Aorta (tissue), 5 donors: Measurements from ENCODE around the gene DNAJC16. TPM values are rescaled to one million over a fixed set of nuclear protein-coding genes. Genes with fewer than 3 reads are reported as not detected.

ENCODE experiments used
- ATAC-seq: fragments of 200-7000 bp; cut with Tn5 transposase; one replicate; pipeline ENCODE4 v1.9.1; 2022; ENCODE audit warnings: moderate library complexity; ENCODE audit not compliant: low FRiP score
- DNase-seq, 2 donors: peaks; one replicate each; pipeline ENCODE4 v3.0.0-alpha.2; 2020
- H3K27ac ChIP-seq, 2 donors: one replicate each; pipeline ENCODE4 v1.5.1; 2013; ENCODE audit warnings: low read length in 2 of 2, mild to moderate bottlenecking in 2 of 2, moderate library complexity in 2 of 2, control low read depth in 1 of 2, inconsistent platforms in 1 of 2, low read depth in 1 of 2
- H3K27me3 ChIP-seq, 2 donors: one replicate each; pipeline ENCODE4 v1.6.1; 2013; ENCODE audit warnings: control low read depth in 1 of 2, low read length in 1 of 2, mild to moderate bottlenecking in 1 of 2, moderate library complexity in 1 of 2; ENCODE audit not compliant: insufficient read depth in 2 of 2, control insufficient read depth in 1 of 2
- H3K36me3 ChIP-seq, 2 donors: one replicate each; pipeline ENCODE4 v1.6.1; 2013; ENCODE audit warnings: control low read depth in 1 of 2, low read length in 1 of 2, mild to moderate bottlenecking in 1 of 2; ENCODE audit not compliant: insufficient read depth in 2 of 2, control insufficient read depth in 1 of 2
- H3K4me1 ChIP-seq, 2 donors: one replicate each; pipeline ENCODE4 v1.6.1; 2013; ENCODE audit warnings: low read length in 2 of 2, control low read depth in 1 of 2, mild to moderate bottlenecking in 1 of 2, moderate library complexity in 1 of 2; ENCODE audit not compliant: insufficient read depth in 2 of 2, control insufficient read depth in 1 of 2
- H3K4me3 ChIP-seq, 2 donors: one replicate each; pipeline ENCODE4 v1.5.1; 2013; ENCODE audit warnings: low read length in 2 of 2, control low read depth in 1 of 2, mild to moderate bottlenecking in 1 of 2
- H3K9me3 ChIP-seq: one replicate; pipeline ENCODE4 v1.6.1; 2013; ENCODE audit warnings: mild to moderate bottlenecking, low read length; ENCODE audit not compliant: control insufficient read depth
- WGBS, 2 donors: extraction: QIAGEN DNeasy Blood & Tissue Kit; methylation state at CpG; one replicate each; pipeline ENCODE4 v1.1.7; 2013; 5-methylcytosine and 5-hydroxymethylcytosine counted together
- intact Hi-C, 2 donors: fragments of 100-400 bp; cut with DNase I; formaldehyde crosslinking; loops; one replicate each; pipeline versions ENCODE4 v1.14.2 to v1.15.0; 2022
- polyA plus RNA-seq, 2 donors: library from polyadenylated mRNA; stranded (reverse); fragments of 200-250 nt; gene quantifications; one replicate each; pipeline ENCODE4 v1.2.3, GENCODE V29; 2013
- total RNA-seq, 2 donors: library from RNA; stranded (reverse); fragmentation: NEBNext Ultra II Directional; extraction: Animal tissue kit (Norgen Biotek cat#: 25700); gene quantifications; one replicate each; pipeline ENCODE4 v1.2.1, GENCODE V29; 2021
- donor health status: healthy with polysubstance abuse.
- donor health status: Bipolar disorder and iron deficiency.
- donor health status: DM: no; HTN: no; CAD: no.
- donor health status: DM: no; HTN: no; CAD: no.
- donor health status: DM: yes; HTN: yes; CAD: no.

DNAJC16 gene
- total and polyA plus RNA-seq, 4 donors = 3.9 to 19.9 (median 14.6) TPM

DNA sequence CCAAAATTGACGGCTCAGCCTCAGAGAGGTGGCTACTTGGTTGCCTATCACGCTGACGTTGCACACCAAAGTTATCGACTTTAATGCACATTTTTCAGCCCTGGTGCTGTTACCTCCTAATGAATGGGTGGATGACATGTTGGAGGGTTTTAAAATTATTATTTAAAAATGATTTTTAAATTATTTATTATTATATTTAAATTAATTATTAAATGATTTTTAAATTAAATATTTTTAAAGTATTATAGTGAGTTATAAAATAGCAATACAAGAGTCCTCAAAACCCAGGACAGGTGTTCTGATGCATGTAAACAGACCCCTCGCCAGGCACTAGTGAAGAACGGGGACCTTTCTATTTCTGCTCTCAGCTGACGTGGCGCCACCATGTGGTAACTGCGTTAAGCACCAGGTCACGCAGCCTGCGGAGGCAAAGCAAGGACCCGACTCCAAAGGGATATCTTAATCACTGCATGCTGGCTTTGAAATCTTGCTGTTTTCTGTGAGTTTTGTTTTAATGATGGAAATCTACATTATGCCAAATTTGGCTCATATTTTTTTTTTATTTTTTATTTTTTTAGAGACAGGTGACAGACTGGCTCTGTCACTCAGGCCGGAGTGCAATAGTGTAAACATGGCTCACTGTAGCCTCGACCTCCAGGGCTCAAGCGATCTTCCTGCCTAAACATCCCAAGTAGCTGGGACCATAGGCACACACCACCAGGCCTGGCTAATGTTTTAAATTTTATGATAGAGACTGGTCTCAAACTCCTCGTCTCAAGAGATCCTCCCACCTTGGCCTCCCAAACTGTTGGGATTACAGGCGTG is 25.2 kb upstream of the DNAJC16 start:
- Histone ChIP-seq H3K27ac (no peak overlapping the region), H3K36me3 (peaks cover 0 to 5% of the 10 kb centered on the region in 2 donors), H3K27me3 (no peaks in the 10 kb centered on the region), H3K4me3 (no peak overlapping the region), H3K9me3 (no peaks in the 10 kb centered on the region), H3K4me1 (no peaks in the 10 kb centered on the region)
- no peak for ATAC-seq
- intact Hi-C loops = no loop called here
- WGBS, 2 donors = 81% methylated on average over 17 of the region's 17 CpGs
- DNase-seq = peak in 1 of 2 donors; percentile 57

DNA sequence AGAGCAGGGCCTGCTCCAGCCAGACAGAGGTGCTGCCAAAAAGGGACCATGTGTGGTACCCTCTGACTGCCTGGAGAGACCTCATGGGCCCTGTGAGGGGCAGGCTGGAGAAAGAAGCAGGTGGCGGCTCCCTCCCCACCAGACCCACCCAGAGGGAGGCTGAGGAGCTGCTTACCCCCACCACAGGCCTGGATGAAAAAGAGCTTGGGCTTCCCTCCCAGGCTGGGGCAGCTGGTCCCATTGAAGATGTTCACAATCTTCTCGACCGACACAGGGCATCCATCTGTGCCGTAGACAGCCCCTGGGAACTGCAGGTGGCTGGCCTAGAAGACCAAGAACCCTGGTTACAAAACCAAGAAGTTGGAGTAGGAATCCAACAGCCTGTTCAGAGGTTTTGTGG is 22.2 kb upstream of the DNAJC16 start:
- H3K27ac ChIP-seq = no peak overlapping the region
- no peaks in the 10 kb centered on the region for H3K9me3 ChIP-seq
- 93 to 95% methylated on average over 4 of the region's 4 CpGs for whole genome bisulfite sequencing, 2 donors
- no peak overlapping the region for H3K4me3 ChIP-seq
- DNase-seq (peak in 1 of 2 donors; percentile 51), ATAC-seq (no peak)
- H3K36me3 ChIP-seq = peaks cover 0 to 6% of the 10 kb centered on the region in 2 donors
- no peaks in the 10 kb centered on the region for H3K4me1 ChIP-seq
- intact Hi-C loops = no loop called here
- no peaks in the 10 kb centered on the region for H3K27me3 ChIP-seq

DNA sequence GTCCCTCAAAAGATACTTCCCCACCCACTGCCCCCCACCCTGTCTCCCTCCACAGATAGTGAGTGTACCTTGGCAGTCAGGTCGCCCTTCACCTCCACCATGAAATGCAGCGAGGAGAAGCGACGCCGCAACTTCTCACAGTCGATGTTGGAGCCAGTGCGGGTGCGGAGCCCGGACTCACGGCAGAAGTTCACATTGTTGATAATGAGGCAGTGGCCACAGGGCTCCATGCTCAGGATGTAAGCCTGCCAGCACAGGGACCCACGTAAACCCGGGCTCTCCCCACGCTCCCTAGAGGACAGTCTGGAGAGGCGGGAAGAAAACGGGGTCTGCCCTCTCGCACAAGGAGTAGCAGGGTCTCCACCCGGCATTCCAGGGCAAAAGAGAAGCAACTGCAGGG is 19.8 kb upstream of the DNAJC16 start:
- Histone ChIP-seq H3K27me3 (no peaks in the 10 kb centered on the region), H3K4me3 (no peak overlapping the region), H3K36me3 (peaks cover 0 to 5% of the 10 kb centered on the region in 2 donors), H3K27ac (no peak overlapping the region), H3K9me3 (no peaks in the 10 kb centered on the region), H3K4me1 (no peaks in the 10 kb centered on the region)
- intact Hi-C loops = no loop called here
- 95 to 96% methylated on average over 17 of the region's 17 CpGs for WGBS, 2 donors
- ATAC-seq = no peak
- DNase-seq = peak in 1 of 2 donors; percentile 57

DNA sequence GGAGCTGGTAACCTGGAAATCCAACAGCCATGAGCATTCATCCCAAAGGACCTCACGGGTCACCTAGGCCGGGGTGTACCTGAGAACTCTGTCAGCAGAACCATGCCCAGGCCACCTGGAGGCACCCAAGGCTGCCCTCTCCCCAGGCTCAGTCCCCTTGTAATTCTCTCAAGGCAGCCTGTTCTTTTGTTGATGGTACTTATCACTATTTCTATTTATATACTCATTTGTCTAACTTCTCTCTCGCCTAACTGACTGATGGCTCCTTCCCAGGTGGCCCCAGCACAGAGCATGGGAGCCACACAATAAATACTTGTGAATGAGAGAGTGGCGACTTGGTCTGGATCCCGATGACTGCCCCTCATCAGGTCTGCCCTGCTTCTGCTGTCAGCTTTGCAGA is 19.4 kb upstream of the DNAJC16 start:
- intact Hi-C loops = no loop called here
- DNase-seq (peak in 1 of 2 donors; percentile 27), ATAC-seq (no peak)
- Histone ChIP-seq H3K36me3 (peaks cover 0 to 5% of the 10 kb centered on the region in 2 donors), H3K27me3 (no peaks in the 10 kb centered on the region), H3K9me3 (no peaks in the 10 kb centered on the region), H3K27ac (no peak overlapping the region), H3K4me1 (no peaks in the 10 kb centered on the region), H3K4me3 (no peak overlapping the region)
- 89 to 92% methylated on average over 5 of the region's 5 CpGs for WGBS, 2 donors

DNA sequence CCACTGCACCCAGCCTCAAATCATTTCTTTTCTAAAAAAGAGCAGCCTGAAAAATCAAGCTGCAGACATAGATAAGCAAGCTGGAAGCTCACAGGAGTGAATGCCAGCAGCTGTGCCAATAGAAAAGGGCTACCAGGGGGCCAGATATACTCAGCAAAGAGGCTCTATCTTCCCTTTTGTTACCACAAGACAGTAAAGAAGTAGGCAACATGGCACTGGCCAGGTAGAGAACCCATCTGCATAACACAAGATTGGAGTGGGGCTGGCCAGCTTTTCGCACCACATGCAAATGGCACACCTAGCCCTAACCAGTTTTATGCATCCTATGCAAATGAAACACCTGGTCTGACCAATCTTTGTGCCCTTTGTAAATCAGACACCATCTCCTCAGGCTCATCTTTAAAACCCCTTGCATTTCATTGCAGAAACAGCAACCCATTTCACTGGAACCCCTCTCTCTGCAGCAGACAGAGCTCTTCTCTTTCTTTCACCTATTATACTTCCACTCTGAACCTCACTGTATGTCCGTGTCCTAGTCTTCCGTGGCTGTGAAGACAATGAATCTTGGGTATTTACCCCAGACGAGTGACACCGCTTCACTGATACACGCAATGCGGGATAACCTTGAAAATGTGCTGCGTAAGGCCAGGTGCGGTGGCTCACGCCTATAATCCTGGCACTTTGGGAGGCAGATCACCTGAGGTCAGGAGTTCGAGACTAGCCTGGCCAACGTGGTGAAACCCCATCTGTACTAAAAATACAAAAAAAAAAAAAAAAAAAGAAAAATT is 17.8 kb upstream of the DNAJC16 start:
- no peaks in the 10 kb centered on the region for H3K27me3 ChIP-seq
- H3K9me3 ChIP-seq = no peaks in the 10 kb centered on the region
- H3K4me3 ChIP-seq = no peak overlapping the region
- peaks cover 0 to 2% of the 10 kb centered on the region in 2 donors for H3K36me3 ChIP-seq
- 87 to 92% methylated on average over 12 of the region's 12 CpGs for WGBS, 2 donors
- ATAC-seq = no peak
- DNase-seq = peak in 1 of 2 donors; percentile 30
- H3K4me1 ChIP-seq = no peaks in the 10 kb centered on the region
- H3K27ac ChIP-seq = no peak overlapping the region
- intact Hi-C loops = no loop called here

DNA sequence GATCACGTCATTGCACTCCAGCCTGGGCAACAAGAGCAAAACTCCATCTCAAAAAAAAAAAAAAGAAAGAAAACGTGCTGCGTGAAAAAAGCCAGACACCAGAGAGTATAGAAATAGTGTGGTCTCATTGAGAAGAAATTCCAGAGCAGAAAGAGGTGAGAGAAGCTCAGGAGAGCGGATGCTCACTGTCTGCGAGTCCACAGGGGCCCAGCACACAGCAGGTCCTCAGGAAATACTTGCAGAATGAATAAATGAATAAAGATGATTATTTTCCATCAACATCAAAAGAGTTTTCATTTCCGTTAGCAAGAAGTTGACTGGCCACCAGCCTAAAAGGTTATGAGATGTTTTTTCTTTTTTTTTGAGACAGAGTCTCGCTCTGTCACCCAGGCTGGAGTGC is 17.1 kb upstream of the DNAJC16 start:
- Histone ChIP-seq H3K36me3 (peaks cover 0 to 2% of the 10 kb centered on the region in 2 donors), H3K4me3 (no peak overlapping the region), H3K27me3 (no peaks in the 10 kb centered on the region), H3K9me3 (no peaks in the 10 kb centered on the region), H3K4me1 (no peaks in the 10 kb centered on the region), H3K27ac (no peak overlapping the region)
- DNase-seq (no peak), ATAC-seq (no peak)
- intact Hi-C loops = no loop called here
- WGBS, 2 donors = 82% methylated on average over 7 of the region's 7 CpGs

DNA sequence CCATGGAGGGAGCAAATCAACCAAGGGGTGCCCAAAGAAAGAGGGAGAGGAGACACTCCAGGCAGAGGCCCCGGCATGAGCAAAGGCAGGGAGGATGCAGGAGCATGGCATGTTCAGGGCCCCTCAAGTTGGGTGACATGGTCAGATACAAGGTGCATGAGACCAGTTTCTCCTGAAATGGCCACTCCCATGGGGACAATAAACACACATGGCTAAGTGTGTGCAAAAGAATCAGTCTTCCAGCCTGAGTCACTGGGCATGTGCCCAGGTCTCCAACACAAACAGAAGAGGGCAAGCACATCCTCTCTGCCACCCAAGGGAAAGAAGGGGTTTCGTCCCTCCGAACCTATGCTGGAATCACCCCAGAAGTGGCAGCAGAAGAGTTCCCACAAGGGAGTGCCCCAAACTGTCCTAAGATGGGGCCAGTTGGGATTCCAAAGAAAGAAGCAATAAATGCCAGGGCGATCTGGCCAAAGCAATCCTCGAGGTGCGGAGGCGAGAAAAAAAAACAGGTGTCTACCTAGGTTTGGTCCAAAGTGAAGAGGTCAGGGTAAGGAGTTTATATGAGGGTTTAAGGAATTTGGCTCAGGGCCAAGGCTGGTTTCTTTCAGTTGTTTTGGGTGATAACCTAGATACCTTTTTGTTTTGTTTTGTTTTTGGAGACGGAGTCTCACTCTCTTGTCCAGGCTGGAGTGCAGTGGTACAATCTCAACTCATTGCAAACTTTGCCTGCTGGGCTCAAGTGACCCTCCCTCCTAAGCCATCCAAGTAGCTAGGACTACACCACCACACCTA is 15.8 kb upstream of the DNAJC16 start:
- no peak for ATAC-seq
- Histone ChIP-seq H3K36me3 (peaks cover 0 to 4% of the 10 kb centered on the region in 2 donors), H3K27me3 (no peaks in the 10 kb centered on the region), H3K9me3 (no peaks in the 10 kb centered on the region), H3K4me1 (no peaks in the 10 kb centered on the region), H3K4me3 (no peak overlapping the region), H3K27ac (no peak overlapping the region)
- 91 to 92% methylated on average over 8 of the region's 8 CpGs for WGBS, 2 donors
- peak in 1 of 2 donors; percentile 54 for DNase-seq
- intact Hi-C loops = no loop called here

DNA sequence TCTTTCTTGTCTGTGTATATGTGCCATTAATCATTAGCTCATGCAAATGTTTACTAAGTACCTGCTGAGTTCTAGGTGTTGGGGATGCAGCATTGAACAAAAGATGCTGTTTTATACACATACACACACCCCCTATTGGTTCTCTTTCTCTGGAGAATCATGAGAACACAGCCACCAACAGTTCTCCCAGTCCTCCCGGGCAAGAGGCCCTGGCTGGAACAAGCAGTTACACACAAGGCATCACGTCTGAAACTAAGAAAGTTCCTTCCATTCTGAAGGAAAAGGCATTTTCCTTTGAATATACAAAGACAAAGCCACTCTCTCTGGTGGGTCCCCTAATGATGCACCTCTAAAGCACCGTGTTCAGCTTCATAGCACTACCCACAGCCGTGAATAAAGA is 13.5 kb upstream of the DNAJC16 start:
- no peaks in the 10 kb centered on the region for H3K27me3 ChIP-seq
- H3K9me3 ChIP-seq = no peaks in the 10 kb centered on the region
- H3K4me3 ChIP-seq = no peak overlapping the region
- intact Hi-C loops = no loop called here
- H3K4me1 ChIP-seq = no peaks in the 10 kb centered on the region
- ATAC-seq = no peak
- WGBS, 2 donors = 74 to 75% methylated on average over 4 of the region's 4 CpGs
- H3K27ac ChIP-seq = no peak overlapping the region
- peaks cover 0 to 3% of the 10 kb centered on the region in 2 donors for H3K36me3 ChIP-seq
- DNase-seq = no peak
